ENCODE measurements around the gene NOP58. TPM values are rescaled to one million over a fixed set of nuclear protein-coding genes. Genes with fewer than 3 reads are reported as not detected.
"Not testable (repeated sequence)": the region's sequence is repeated elsewhere in the genome, so short reads cannot be mapped to it uniquely, and the experiment has no call there.

Gene NOP58
- total RNA-seq, 1 donor from 2014 or later, result 81.5 TPM

- TF ChIP-seq, protein P1, sequence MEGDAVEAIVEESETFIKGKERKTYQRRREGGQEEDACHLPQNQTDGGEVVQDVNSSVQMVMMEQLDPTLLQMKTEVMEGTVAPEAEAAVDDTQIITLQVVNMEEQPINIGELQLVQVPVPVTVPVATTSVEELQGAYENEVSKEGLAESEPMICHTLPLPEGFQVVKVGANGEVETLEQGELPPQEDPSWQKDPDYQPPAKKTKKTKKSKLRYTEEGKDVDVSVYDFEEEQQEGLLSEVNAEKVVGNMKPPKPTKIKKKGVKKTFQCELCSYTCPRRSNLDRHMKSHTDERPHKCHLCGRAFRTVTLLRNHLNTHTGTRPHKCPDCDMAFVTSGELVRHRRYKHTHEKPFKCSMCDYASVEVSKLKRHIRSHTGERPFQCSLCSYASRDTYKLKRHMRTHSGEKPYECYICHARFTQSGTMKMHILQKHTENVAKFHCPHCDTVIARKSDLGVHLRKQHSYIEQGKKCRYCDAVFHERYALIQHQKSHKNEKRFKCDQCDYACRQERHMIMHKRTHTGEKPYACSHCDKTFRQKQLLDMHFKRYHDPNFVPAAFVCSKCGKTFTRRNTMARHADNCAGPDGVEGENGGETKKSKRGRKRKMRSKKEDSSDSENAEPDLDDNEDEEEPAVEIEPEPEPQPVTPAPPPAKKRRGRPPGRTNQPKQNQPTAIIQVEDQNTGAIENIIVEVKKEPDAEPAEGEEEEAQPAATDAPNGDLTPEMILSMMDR (IDR thresholded peaks at IDR 0.05; ENCODE audit: unreplicated experiment), result no peak
- H3K27me3 Mint-ChIP-seq (ENCODE audit: low read depth), result no peaks in the 10 kb centered on the region
- DNase-seq (ENCODE audit: low spot score in 2 of 2, unreplicated experiment in 2 of 2), result no peak
- H3K4me3 Mint-ChIP-seq, result no peak overlapping the region
- H3K36me3 Mint-ChIP-seq, result peaks cover 3% of the 10 kb centered on the region
- H3K4me1 Mint-ChIP-seq, result peaks cover 14% of the 10 kb centered on the region
- H3K27ac Mint-ChIP-seq, result peak overlapping the region; percentile 71
- no peaks in the 10 kb centered on the region for H3K9me3 Mint-ChIP-seq
Observed at GRCh38 chr2:202270487-202270886, 4.9 kb downstream of the NOP58 start.

DNA sequence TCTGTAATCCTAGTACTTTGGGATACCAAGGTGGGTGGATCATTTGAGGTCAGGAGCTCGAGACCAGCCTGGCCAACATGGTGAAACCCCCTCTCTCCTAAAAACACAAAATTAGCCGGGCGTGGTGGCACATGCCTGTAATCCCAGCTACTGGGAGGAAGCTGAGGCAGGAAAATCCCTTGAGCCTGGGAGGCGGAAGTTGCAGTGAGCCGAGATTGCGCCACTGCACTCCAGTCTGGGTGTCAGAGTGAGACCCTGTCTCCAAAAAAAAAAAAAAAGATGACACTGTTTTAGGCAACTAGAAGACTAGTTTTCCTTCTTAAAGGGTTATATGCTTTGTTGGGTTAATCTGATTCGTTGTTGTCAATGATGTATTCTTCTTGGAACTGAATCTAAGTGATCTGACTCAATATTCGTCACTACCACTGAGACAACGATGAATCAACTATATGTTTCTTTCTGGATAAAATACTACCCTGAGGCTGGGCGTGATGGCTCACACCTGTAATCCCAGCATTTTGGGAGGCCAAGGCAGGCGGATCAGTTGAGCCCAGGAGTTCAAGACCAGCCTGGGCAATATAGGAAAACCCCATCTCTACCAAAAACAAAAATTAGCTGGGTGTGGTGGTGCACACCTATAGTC lies 10.6 kb downstream of the NOP58 start:
- DNase-seq (ENCODE audit: low spot score in 2 of 2, unreplicated experiment in 2 of 2); H3K27me3 Mint-ChIP-seq (ENCODE audit: low read depth); H3K9me3 Mint-ChIP-seq; H3K27ac Mint-ChIP-seq; H3K4me3 Mint-ChIP-seq; H3K4me1 Mint-ChIP-seq: not testable (repeated sequence)
- peaks cover 16% of the 10 kb centered on the region for H3K36me3 Mint-ChIP-seq

- no peak overlapping the region for H3K4me3 Mint-ChIP-seq
- TF ChIP-seq, protein P1 (IDR thresholded peaks at IDR 0.05; ENCODE audit: unreplicated experiment), result no peak
- DNase-seq (ENCODE audit: low spot score in 2 of 2, unreplicated experiment in 2 of 2), result no peak
- H3K36me3 Mint-ChIP-seq, result peaks cover 25% of the 10 kb centered on the region
- no peak overlapping the region for H3K27ac Mint-ChIP-seq
- H3K27me3 Mint-ChIP-seq (ENCODE audit: low read depth), result no peaks in the 10 kb centered on the region
- no peaks in the 10 kb centered on the region for H3K4me1 Mint-ChIP-seq
- H3K9me3 Mint-ChIP-seq, result no peaks in the 10 kb centered on the region
Observed at GRCh38 chr2:202278036-202278760, 12.6 kb downstream of the NOP58 start.

DNA sequence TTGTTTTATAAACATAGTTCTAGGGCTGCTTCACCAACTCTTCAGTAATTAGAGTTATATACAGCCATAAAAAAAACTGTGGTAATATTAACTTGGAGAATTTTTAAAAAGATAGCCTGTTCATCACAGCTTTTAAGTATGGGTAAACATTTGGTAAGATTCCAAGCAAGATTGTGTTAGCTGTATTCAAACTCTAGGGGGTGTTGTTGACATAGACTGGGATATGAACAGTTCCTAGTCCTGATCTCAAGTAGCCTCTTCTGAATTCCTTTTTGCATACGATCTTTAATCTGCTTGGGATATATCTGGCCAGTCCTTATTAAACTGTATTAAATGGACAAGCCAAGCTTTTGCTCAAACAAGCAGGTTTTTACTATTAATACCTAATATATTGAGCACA lies 13.4 kb downstream of the NOP58 start:
- TF ChIP-seq, protein P1 (IDR thresholded peaks at IDR 0.05; ENCODE audit: unreplicated experiment), result no peak
- no peaks in the 10 kb centered on the region for H3K4me1 Mint-ChIP-seq
- H3K36me3 Mint-ChIP-seq, result peaks cover 25% of the 10 kb centered on the region
- H3K27me3 Mint-ChIP-seq (ENCODE audit: low read depth), result no peaks in the 10 kb centered on the region
- H3K27ac Mint-ChIP-seq, result no peak overlapping the region
- no peak overlapping the region for H3K4me3 Mint-ChIP-seq
- DNase-seq (ENCODE audit: low spot score in 2 of 2, unreplicated experiment in 2 of 2), result no peak
- H3K9me3 Mint-ChIP-seq, result no peaks in the 10 kb centered on the region

DNA sequence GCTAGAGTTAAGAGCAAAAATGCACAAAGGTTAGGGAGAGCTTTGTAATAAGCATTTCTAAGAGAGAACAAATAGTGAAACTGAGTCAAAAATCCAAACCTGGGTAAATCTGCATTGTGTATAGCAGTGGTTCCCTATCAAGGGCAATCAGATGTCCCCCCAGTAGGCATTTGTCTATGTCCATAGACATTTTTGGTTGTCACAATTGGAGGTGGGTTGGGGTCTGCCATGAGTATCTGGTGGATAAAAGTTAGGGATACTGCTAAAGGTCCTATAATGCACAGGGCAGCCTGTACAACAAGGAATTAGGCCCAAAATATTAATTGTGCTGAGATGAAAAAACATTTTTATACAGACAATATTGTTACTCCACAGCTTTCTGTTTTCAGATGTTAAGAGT lies 21.0 kb downstream of the NOP58 start:
- Mint-ChIP-seq H3K27me3 (ENCODE audit: low read depth) (no peaks in the 10 kb centered on the region), H3K4me3 (no peak overlapping the region), H3K9me3 (no peaks in the 10 kb centered on the region), H3K4me1 (no peaks in the 10 kb centered on the region), H3K27ac (no peak overlapping the region), H3K36me3 (peaks cover 44% of the 10 kb centered on the region)
- TF ChIP-seq, protein P1 (IDR thresholded peaks at IDR 0.05; ENCODE audit: unreplicated experiment), result no peak
- DNase-seq (ENCODE audit: low spot score in 2 of 2, unreplicated experiment in 2 of 2), result no peak

- no peaks in the 10 kb centered on the region for H3K4me1 Mint-ChIP-seq
- peaks cover 42% of the 10 kb centered on the region for H3K36me3 Mint-ChIP-seq
- H3K9me3 Mint-ChIP-seq, result no peaks in the 10 kb centered on the region
- H3K27me3 Mint-ChIP-seq (ENCODE audit: low read depth), result no peaks in the 10 kb centered on the region
- H3K4me3 Mint-ChIP-seq, result no peak overlapping the region
- TF ChIP-seq, protein P1 (IDR thresholded peaks at IDR 0.05; ENCODE audit: unreplicated experiment), result no peak
- no peak overlapping the region for H3K27ac Mint-ChIP-seq
- DNase-seq (ENCODE audit: low spot score in 2 of 2, unreplicated experiment in 2 of 2), result no peak
Observed at GRCh38 chr2:202289394-202290204, 24.0 kb downstream of the NOP58 start.

Measured in mesothelial cell of epicardium (in vitro differentiated cells).